Astrocyte (in vitro differentiated cells and primary cell): ENCODE measurements around the gene MED12L.

ENCODE experiments used
- CTCF ChIP-seq: IDR thresholded peaks from 2 replicates; pipeline ENCODE4 v1.5.1; 2011; ENCODE audit warnings: low read depth, mild to moderate bottlenecking, inconsistent platforms, low read length, moderate library complexity; ENCODE audit not compliant: insufficient read depth
- EZH2 ChIP-seq: IDR thresholded peaks from 2 replicates; pipeline ENCODE4 v1.6.1; 2012; ENCODE audit warnings: mild to moderate bottlenecking, low read length, inconsistent platforms; ENCODE audit not compliant: insufficient read depth

- TF ChIP-seq CTCF (no peak), EZH2 (no peak)
These were observed 377.5 kb downstream of the MED12L start for GRCh38 chr3:151462991-151463390.
